Dermis microvascular lymphatic vessel endothelial cell (primary cell): ENCODE results near the gene PRTFDC1. TPM values are rescaled to one million over a fixed set of nuclear protein-coding genes. Genes with fewer than 3 reads are reported as not detected.
"Not testable (repeated sequence)": the region's sequence is repeated elsewhere in the genome, so short reads cannot be mapped to it uniquely, and the experiment has no call there.

Source experiments
- DNase-seq, 2 donors: peaks; one replicate each; pipeline versions ENCODE4 v3.0.0 to v3.0.0-alpha.2; 2010; ENCODE audit warnings: low read depth in 2 of 2
- total RNA-seq: library from RNA; depleted of rRNA; stranded (reverse); fragments of >200 nt; gene quantifications from 2 replicates; pipeline ENCODE4 v1.2.1, GENCODE V29; 2014

Gene PRTFDC1
- total RNA-seq: 7.7 and 9.4 TPM in 2 replicates

GRCh38 chr10:24952143-24952706 lies at the start of gene PRTFDC1:
Gene PRTFDC1 (minus strand): TSS chr10:24952606. CDS start chr10:24952575, 31 bp downstream.
- peak in 1 of 2 donors; percentile 13 for DNase-seq

GRCh38 chr10:24998044-24998443 lies 45.6 kb upstream of the PRTFDC1 start:
- DNase-seq: no peak

GRCh38 chr10:24995072-24995471 lies 42.7 kb upstream of the PRTFDC1 start:
- DNase-seq: no peak

GRCh38 chr10:24993237-24993958 lies 41.0 kb upstream of the PRTFDC1 start:
- no peak for DNase-seq

- no peak for DNase-seq
Measured at GRCh38 chr10:24992512-24993133, 40.2 kb upstream of the PRTFDC1 start.

- no peak for DNase-seq
Measured at GRCh38 chr10:24991298-24991697, 38.9 kb upstream of the PRTFDC1 start.

GRCh38 chr10:24989867-24990266 lies 37.5 kb upstream of the PRTFDC1 start:
- DNase-seq: no peak

- DNase-seq: peak in 1 of 2 donors; percentile 24
Measured at GRCh38 chr10:24988831-24989640, 36.6 kb upstream of the PRTFDC1 start.

- no peak for DNase-seq
Measured at GRCh38 chr10:24984906-24985305, 32.5 kb upstream of the PRTFDC1 start.

- no peak for DNase-seq
Measured at GRCh38 chr10:24983946-24984345, 31.5 kb upstream of the PRTFDC1 start.

- no peak for DNase-seq
Measured at GRCh38 chr10:24983130-24983529, 30.7 kb upstream of the PRTFDC1 start.

GRCh38 chr10:24982319-24983112 lies 30.1 kb upstream of the PRTFDC1 start:
- no peak for DNase-seq

GRCh38 chr10:24981161-24981710 lies 28.8 kb upstream of the PRTFDC1 start:
- DNase-seq: no peak

GRCh38 chr10:24979685-24980084 lies 27.3 kb upstream of the PRTFDC1 start:
- no peak for DNase-seq

GRCh38 chr10:24974976-24975375 lies 22.6 kb upstream of the PRTFDC1 start:
- DNase-seq: no peak

- DNase-seq: no peak
Measured at GRCh38 chr10:24973163-24973562, 20.8 kb upstream of the PRTFDC1 start.

- DNase-seq: no peak
Measured at GRCh38 chr10:24971374-24971773, 19.0 kb upstream of the PRTFDC1 start.

GRCh38 chr10:24969841-24970281 lies 17.5 kb upstream of the PRTFDC1 start:
- DNase-seq: no peak

- DNase-seq: not testable (repeated sequence)
Measured at GRCh38 chr10:24968951-24969350, 16.5 kb upstream of the PRTFDC1 start.

GRCh38 chr10:24968349-24968748 lies 15.9 kb upstream of the PRTFDC1 start:
- no peak for DNase-seq
